Measurements from ENCODE around the gene BBS12. TPM values are rescaled to one million over a fixed set of nuclear protein-coding genes. Genes with fewer than 3 reads are reported as not detected.

The BBS12 gene
- total RNA-seq, 1 donor from 2014 or later, result 5.4 TPM

GRCh38 chr4:122764071-122764820, 31.7 kb downstream of the BBS12 start:
- Histone ChIP-seq H3K27me3 (ENCODE audit: low read depth) (no peaks in the 10 kb centered on the region), H3K4me1 (peaks cover 21% of the 10 kb centered on the region), H3K27ac (replicated peaks) (no peak overlapping the region), H3K4me3 (no peak overlapping the region), H3K36me3 (no peaks in the 10 kb centered on the region), H3K9me3 (replicated peaks) (no peaks in the 10 kb centered on the region)
- intact Hi-C loops (cut with micrococcal nuclease), result no loop called here
- TF ChIP-seq CTCF (IDR thresholded peaks at IDR 0.05; ENCODE audit: borderline replicate concordance), result no peak
- DNase-seq, result no peak

GRCh38 chr4:122764821-122765215, 32.3 kb downstream of the BBS12 start:
- Histone ChIP-seq H3K27me3 (ENCODE audit: low read depth) (no peaks in the 10 kb centered on the region), H3K36me3 (no peaks in the 10 kb centered on the region), H3K27ac (replicated peaks) (no peak overlapping the region), H3K9me3 (replicated peaks) (no peaks in the 10 kb centered on the region), H3K4me3 (no peak overlapping the region), H3K4me1 (peaks cover 21% of the 10 kb centered on the region)
- no peak for TF ChIP-seq CTCF (IDR thresholded peaks at IDR 0.05; ENCODE audit: borderline replicate concordance)
- intact Hi-C loops (cut with micrococcal nuclease), result no loop called here
- no peak for DNase-seq

GRCh38 chr4:122765692-122766352, 33.3 kb downstream of the BBS12 start:
- no peak for TF ChIP-seq CTCF (IDR thresholded peaks at IDR 0.05; ENCODE audit: borderline replicate concordance)
- H3K27ac ChIP-seq (replicated peaks), result no peak overlapping the region
- H3K4me1 ChIP-seq, result peaks cover 21% of the 10 kb centered on the region
- intact Hi-C loops (cut with micrococcal nuclease), result no loop called here
- H3K27me3 ChIP-seq (ENCODE audit: low read depth), result no peaks in the 10 kb centered on the region
- H3K36me3 ChIP-seq, result no peaks in the 10 kb centered on the region
- H3K4me3 ChIP-seq, result no peak overlapping the region
- no peaks in the 10 kb centered on the region for H3K9me3 ChIP-seq (replicated peaks)
- DNase-seq, result no peak

- H3K4me1 ChIP-seq, result peaks cover 21% of the 10 kb centered on the region
- H3K27me3 ChIP-seq (ENCODE audit: low read depth), result no peaks in the 10 kb centered on the region
- intact Hi-C loops (cut with micrococcal nuclease), result no loop called here
- no peaks in the 10 kb centered on the region for H3K36me3 ChIP-seq
- no peaks in the 10 kb centered on the region for H3K9me3 ChIP-seq (replicated peaks)
- no peak overlapping the region for H3K4me3 ChIP-seq
- DNase-seq, result no peak
- H3K27ac ChIP-seq (replicated peaks), result no peak overlapping the region
- TF ChIP-seq CTCF (IDR thresholded peaks at IDR 0.05; ENCODE audit: borderline replicate concordance), result no peak
Observed at GRCh38 chr4:122766353-122766705, 33.8 kb downstream of the BBS12 start.

GRCh38 chr4:122766950-122767349, 34.4 kb downstream of the BBS12 start:
- no peaks in the 10 kb centered on the region for H3K9me3 ChIP-seq (replicated peaks)
- no peaks in the 10 kb centered on the region for H3K36me3 ChIP-seq
- peaks cover 19% of the 10 kb centered on the region for H3K4me1 ChIP-seq
- H3K27me3 ChIP-seq (ENCODE audit: low read depth), result no peaks in the 10 kb centered on the region
- H3K4me3 ChIP-seq, result no peak overlapping the region
- intact Hi-C loops (cut with micrococcal nuclease), result no loop called here
- no peak overlapping the region for H3K27ac ChIP-seq (replicated peaks)
- DNase-seq, result no peak
- no peak for TF ChIP-seq CTCF (IDR thresholded peaks at IDR 0.05; ENCODE audit: borderline replicate concordance)

Measured in left ventricle myocardium inferior (tissue), 1 donor.